Nephron (organoid): Measurements from ENCODE around the gene EZH2.

Source experiments
- H3K27ac Mint-ChIP-seq, 3 experiments: 2 replicates each; pipeline ENCODE4 v1.8.0; 2020; ENCODE audit warnings: mixed read lengths in 3 of 3, mild to moderate bottlenecking in 2 of 3, moderate library complexity in 1 of 3
- H3K27me3 Mint-ChIP-seq: 2 replicates; pipeline ENCODE4 v1.8.0; 2021; ENCODE audit warnings: low read depth, mild to moderate bottlenecking, moderate library complexity, mixed read lengths
- H3K36me3 Mint-ChIP-seq: 2 replicates; pipeline ENCODE4 v1.8.0; 2020; ENCODE audit warnings: low read depth, mixed read lengths
- H3K4me1 Mint-ChIP-seq: 2 replicates; pipeline ENCODE4 v1.8.0; 2020; ENCODE audit warnings: mixed read lengths
- H3K4me3 Mint-ChIP-seq, 3 experiments: 2 replicates each; pipeline ENCODE4 v1.8.0; 2020; ENCODE audit warnings: mild to moderate bottlenecking in 3 of 3, mixed read lengths in 3 of 3, moderate library complexity in 2 of 3
- H3K9me3 Mint-ChIP-seq: 2 replicates; pipeline ENCODE4 v1.8.0; 2020; ENCODE audit warnings: mixed read lengths
- TF ChIP-seq, protein P1 (sequence below), 3 experiments: fragments of 200-600 bp; sonication (generic); IDR thresholded peaks; one replicate each; pipeline ENCODE4 v1.5.0; 2021; ENCODE audit warnings: antibody characterized with exemption in 3 of 3; ENCODE audit not compliant: unreplicated experiment in 3 of 3

EZH2 gene

DNA sequence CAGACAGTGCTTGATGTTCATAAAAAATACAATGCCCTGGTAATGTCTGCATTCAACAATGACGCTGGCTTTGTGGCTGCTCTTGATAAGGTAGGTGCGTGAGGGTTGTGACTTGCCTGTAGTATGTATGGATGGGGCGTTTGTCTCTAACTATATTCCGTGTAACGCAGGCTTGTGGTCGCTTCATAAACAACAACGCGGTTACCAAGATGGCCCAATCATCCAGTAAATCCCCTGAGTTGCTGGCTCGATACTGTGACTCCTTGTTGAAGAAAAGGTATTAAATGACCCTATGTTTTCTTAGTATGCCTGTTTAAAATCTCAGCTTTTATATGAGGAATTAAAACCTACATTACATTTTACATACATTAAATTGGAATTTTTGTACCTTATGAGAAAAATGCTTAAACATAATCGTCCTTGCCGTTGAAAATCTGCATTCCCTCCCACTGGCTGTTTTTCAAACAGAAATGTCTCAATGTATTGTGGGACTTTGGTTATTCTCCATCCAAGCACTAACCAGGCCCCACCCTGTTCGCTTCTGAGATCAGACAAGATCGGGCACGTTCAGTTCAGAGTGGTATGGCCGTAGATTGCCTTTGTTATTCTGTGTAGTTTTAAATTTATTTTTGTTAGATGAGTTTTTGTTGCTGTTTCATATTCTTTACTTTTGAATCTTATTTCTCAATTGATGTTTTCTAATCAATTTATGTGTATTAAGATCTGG is 100.1 kb downstream of the EZH2 start:
- Mint-ChIP-seq H3K27me3 (no peaks in the 10 kb centered on the region), H3K9me3 (no peaks in the 10 kb centered on the region), H3K4me3 (no peak overlapping the region), H3K4me1 (no peaks in the 10 kb centered on the region), H3K27ac (no peak overlapping the region), H3K36me3 (peaks cover 66% of the 10 kb centered on the region)
- TF ChIP-seq, protein P1, sequence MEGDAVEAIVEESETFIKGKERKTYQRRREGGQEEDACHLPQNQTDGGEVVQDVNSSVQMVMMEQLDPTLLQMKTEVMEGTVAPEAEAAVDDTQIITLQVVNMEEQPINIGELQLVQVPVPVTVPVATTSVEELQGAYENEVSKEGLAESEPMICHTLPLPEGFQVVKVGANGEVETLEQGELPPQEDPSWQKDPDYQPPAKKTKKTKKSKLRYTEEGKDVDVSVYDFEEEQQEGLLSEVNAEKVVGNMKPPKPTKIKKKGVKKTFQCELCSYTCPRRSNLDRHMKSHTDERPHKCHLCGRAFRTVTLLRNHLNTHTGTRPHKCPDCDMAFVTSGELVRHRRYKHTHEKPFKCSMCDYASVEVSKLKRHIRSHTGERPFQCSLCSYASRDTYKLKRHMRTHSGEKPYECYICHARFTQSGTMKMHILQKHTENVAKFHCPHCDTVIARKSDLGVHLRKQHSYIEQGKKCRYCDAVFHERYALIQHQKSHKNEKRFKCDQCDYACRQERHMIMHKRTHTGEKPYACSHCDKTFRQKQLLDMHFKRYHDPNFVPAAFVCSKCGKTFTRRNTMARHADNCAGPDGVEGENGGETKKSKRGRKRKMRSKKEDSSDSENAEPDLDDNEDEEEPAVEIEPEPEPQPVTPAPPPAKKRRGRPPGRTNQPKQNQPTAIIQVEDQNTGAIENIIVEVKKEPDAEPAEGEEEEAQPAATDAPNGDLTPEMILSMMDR (IDR thresholded peaks at IDR 0.05; ENCODE audit: unreplicated experiment in 3 of 3) = no peak

DNA sequence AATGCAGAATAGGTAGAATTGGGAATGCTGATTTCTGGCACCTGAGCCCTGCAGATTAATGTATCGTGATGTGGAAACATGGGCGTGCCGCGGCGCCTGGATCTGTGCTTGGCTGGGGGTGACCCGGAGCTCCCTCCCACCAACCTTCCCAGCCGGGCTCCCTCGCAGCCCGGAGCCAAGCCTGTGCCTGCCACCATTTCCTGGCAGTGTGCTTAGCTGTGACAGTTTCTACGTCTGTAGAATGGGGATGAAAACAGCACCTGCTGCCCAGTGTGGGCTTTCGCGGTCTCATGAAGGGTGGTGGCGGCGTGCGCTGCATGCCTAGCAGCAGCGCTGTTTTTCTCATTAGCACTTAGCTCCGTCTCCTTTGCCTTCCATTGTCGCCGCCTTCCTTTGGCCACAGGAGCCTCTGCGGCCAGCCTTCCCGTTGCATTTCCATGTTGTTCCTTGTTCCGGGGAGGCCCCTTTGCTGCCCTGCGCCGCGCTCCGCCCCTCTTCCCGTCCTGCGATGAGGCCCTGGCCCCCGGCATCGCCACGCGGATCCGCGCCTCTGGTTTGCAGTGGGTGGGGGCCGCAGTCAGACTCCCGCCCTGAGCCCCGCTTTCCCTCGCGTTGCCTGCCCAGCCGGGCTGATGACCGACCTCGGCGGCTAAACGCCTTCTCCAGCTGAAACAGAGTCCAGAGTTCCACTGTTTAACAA is 101.2 kb downstream of the EZH2 start:
- H3K27ac Mint-ChIP-seq = no peak overlapping the region
- H3K4me3 Mint-ChIP-seq = no peak overlapping the region

DNA sequence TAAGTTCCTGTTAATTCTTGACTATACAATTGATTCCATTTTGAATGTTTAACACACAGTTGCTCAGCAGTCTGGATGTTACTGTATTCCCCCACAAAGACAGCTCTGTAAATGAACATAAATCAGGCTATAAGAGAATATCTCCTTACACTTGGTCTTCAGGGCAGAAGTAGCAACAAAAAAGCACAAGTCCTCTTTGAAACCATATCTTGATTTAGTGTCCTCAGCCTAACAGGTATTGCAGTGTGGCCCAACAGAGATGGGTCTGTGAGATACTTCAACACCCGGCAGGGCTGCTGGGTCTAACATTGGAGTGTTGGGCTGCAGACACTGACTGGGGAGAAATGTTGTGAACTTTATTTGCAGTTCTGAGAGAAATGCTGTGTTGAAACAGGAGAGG is 109.6 kb downstream of the EZH2 start:
- Mint-ChIP-seq H3K27ac (no peak overlapping the region), H3K9me3 (no peaks in the 10 kb centered on the region), H3K36me3 (peaks cover 67% of the 10 kb centered on the region), H3K4me3 (no peak overlapping the region), H3K4me1 (peaks cover 7% of the 10 kb centered on the region), H3K27me3 (no peaks in the 10 kb centered on the region)
- TF ChIP-seq, protein P1 (IDR thresholded peaks at IDR 0.05; ENCODE audit: unreplicated experiment in 3 of 3) = no peak

More for the DNA sequence above, 101.2 kb downstream of the EZH2 start:
- no peaks in the 10 kb centered on the region for H3K27me3 Mint-ChIP-seq
- H3K4me1 Mint-ChIP-seq = no peaks in the 10 kb centered on the region
- peaks cover 65% of the 10 kb centered on the region for H3K36me3 Mint-ChIP-seq
- TF ChIP-seq, protein P1 (IDR thresholded peaks at IDR 0.05; ENCODE audit: unreplicated experiment in 3 of 3) = no peak
- H3K9me3 Mint-ChIP-seq = no peaks in the 10 kb centered on the region

DNA sequence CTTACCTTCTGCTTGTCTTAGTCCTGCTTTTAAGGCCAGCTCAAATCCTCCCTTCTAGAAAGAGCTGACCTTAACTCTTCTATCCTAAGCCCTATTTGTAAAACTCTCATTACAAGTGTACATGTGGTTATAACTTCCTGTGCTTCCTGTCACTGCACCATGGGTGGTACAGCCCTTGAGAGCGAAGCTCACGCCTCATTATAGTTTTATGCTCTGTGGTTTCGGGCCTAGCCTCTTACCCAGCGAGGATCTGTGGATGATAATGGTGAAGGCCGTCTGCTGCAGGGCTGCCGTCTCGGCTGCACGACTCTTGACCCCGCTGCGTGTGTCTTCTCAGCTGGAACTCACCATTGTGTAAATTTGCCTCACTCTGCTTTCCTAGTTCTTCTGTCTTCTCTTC is 110.8 kb downstream of the EZH2 start:
- H3K4me3 Mint-ChIP-seq = no peak overlapping the region
- peak overlapping the region in 1 of 3 experiments; percentile 10 for H3K27ac Mint-ChIP-seq
- peaks cover 67% of the 10 kb centered on the region for H3K36me3 Mint-ChIP-seq
- no peaks in the 10 kb centered on the region for H3K27me3 Mint-ChIP-seq
- H3K9me3 Mint-ChIP-seq = no peaks in the 10 kb centered on the region
- TF ChIP-seq, protein P1 (IDR thresholded peaks at IDR 0.05; ENCODE audit: unreplicated experiment in 3 of 3) = no peak
- peaks cover 7% of the 10 kb centered on the region for H3K4me1 Mint-ChIP-seq

DNA sequence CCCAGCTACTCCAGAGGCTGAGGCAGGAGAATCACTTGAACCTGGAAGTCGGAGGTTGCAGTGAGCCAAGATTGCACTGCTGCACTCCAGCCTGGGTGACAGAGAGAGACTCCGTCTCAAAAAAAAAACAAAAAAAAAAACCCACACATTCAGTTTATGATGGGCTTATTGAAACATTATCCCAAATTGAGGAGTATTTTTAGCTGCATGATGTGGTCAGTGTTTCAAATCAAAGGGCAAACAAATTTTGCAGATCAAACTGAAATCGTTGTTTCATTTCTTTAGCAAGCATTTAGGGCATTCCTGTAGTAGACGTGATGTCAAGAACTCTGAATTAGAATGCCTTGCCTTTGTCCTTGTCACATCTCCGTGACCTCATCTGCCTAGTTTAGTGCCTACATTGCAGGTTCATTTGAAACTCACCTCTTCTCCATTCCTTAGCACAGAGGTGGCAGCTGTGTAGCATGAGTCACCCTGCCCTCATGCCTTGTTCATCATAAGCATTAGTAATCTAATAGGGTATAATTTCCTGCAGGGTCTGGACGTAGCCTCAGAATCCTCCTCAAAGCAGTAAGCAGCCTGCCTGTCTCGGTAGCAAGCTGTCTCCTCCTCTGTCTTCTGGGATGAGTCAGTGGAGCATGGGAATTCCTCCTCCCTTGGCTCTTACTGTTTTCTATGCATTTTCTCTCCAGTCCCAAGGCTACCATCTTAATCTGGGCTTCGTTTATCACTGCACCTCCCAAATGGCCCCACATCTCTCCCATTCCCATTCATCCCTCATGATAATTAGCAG is 111.6 kb downstream of the EZH2 start:
- TF ChIP-seq, protein P1 (IDR thresholded peaks at IDR 0.05; ENCODE audit: unreplicated experiment in 3 of 3) = no peak
- H3K9me3 Mint-ChIP-seq = no peaks in the 10 kb centered on the region
- no peaks in the 10 kb centered on the region for H3K27me3 Mint-ChIP-seq
- H3K27ac Mint-ChIP-seq = peak overlapping the region in 1 of 3 experiments; percentile 10
- H3K4me1 Mint-ChIP-seq = peaks cover 7% of the 10 kb centered on the region
- no peak overlapping the region for H3K4me3 Mint-ChIP-seq
- peaks cover 71% of the 10 kb centered on the region for H3K36me3 Mint-ChIP-seq
